Prostate gland (tissue), 2 donors: Measurements from ENCODE around the gene FOS. TPM values are rescaled to one million over a fixed set of nuclear protein-coding genes. Genes with fewer than 3 reads are reported as not detected.
"Not testable (repeated sequence)": the region's sequence is repeated elsewhere in the genome, so short reads cannot be mapped to it uniquely, and the experiment has no call there.

Experiments
- DNase-seq: peaks from one replicate; pipeline ENCODE4 v3.0.0-alpha.2; 2019; ENCODE audit warnings: low spot score
- H3K27ac ChIP-seq, 2 donors: fragments of 200-600 bp; sonication (generic); 2 replicates each; pipeline ENCODE4 v1.5.1; 2017 to 2019
- H3K27me3 ChIP-seq: fragments of 200-600 bp; sonication (generic); replicated peaks from 2 replicates; pipeline ENCODE4 v1.5.1; 2019; ENCODE audit not compliant: insufficient read depth
- H3K36me3 ChIP-seq, 2 donors: fragments of 200-600 bp; sonication (generic); 1 replicate in 1 of 2; 2 replicates in 1 of 2; pipeline versions ENCODE4 v1.5.1 to v1.8.1; 2017 to 2019
- H3K4me1 ChIP-seq: fragments of 200-600 bp; sonication (generic); replicated peaks from 2 replicates; pipeline ENCODE4 v1.5.1; 2019
- H3K4me3 ChIP-seq, 2 donors: fragments of 200-600 bp; sonication (generic); 2 replicates each; pipeline ENCODE4 v1.5.1; 2017 to 2019
- H3K9me3 ChIP-seq: fragments of 200-600 bp; sonication (generic); 2 replicates; pipeline ENCODE4 v1.5.1; 2017
- CTCF ChIP-seq, 4 experiments: fragments of 200-600 bp in 2 of 4; fragments of 450-650 bp in 2 of 4; sonication (generic) in 2 of 4; IDR thresholded peaks; 1 replicate in 3 of 4; 2 replicates in 1 of 4; pipeline ENCODE4 v1.5.1; 2016 to 2019; ENCODE audit warnings: antibody characterized with exemption in 4 of 4, mild to moderate bottlenecking in 2 of 4, moderate library complexity in 2 of 4
- POLR2A ChIP-seq: fragments of 450-650 bp; IDR thresholded peaks from one replicate; pipeline ENCODE4 v1.6.1; 2016; ENCODE audit warnings: antibody characterized with exemption, mild to moderate bottlenecking
- POLR2AphosphoS5 ChIP-seq: sonication (generic); formaldehyde crosslinking; IDR thresholded peaks from one replicate; pipeline ENCODE4 v1.6.1; 2017; ENCODE audit warnings: antibody characterized with exemption
- WGBS: methylation state at CpG from one replicate; pipeline ENCODE4 v1.1.5; 2018; 5-methylcytosine and 5-hydroxymethylcytosine counted together
- intact Hi-C: fragments of 100-400 bp; cut with DNase I; formaldehyde crosslinking; loops from one replicate; pipeline ENCODE4 v1.14.2; 2022
- total RNA-seq, 2 donors: library from RNA; depleted of rRNA; stranded (reverse); fragments of >200 nt; gene quantifications; one replicate each; pipeline ENCODE4 v1.1.0, GENCODE V29; 2016

The FOS gene
- total RNA-seq, 2 donors from 2014 or later: 73.9 to 127 TPM

- no peak for DNase-seq
- Histone ChIP-seq H3K27ac (no peak overlapping the region), H3K9me3 (no peaks in the 10 kb centered on the region), H3K27me3 (no peaks in the 10 kb centered on the region), H3K4me3 (no peak overlapping the region), H3K36me3 (no peaks in the 10 kb centered on the region), H3K4me1 (no peaks in the 10 kb centered on the region)
- intact Hi-C loops: no loop called here
- TF ChIP-seq POLR2AphosphoS5 (no peak), POLR2A (no peak)
- WGBS: 89% methylated on average over 1 of the region's 1 CpG
These were observed 46.4 kb upstream of the FOS start for GRCh38 chr14:75232191-75232590.

- no peak overlapping the region for H3K27ac ChIP-seq
- no peaks in the 10 kb centered on the region for H3K9me3 ChIP-seq
- no peak overlapping the region for H3K4me3 ChIP-seq
- no peaks in the 10 kb centered on the region for H3K27me3 ChIP-seq
- intact Hi-C loops: no loop called here
- no peaks in the 10 kb centered on the region for H3K4me1 ChIP-seq
- 93% methylated on average over 2 of the region's 2 CpGs for WGBS
- TF ChIP-seq POLR2AphosphoS5 (no peak), POLR2A (no peak), CTCF (IDR thresholded peaks at IDR 0.05) (no peak)
- no peaks in the 10 kb centered on the region for H3K36me3 ChIP-seq
- no peak for DNase-seq
These were observed 46.0 kb upstream of the FOS start for GRCh38 chr14:75232597-75232996.

- no peaks in the 10 kb centered on the region for H3K4me1 ChIP-seq
- TF ChIP-seq POLR2A (no peak), POLR2AphosphoS5 (no peak), CTCF (IDR thresholded peaks at IDR 0.05) (no peak)
- H3K27ac ChIP-seq: no peak overlapping the region
- no peaks in the 10 kb centered on the region for H3K36me3 ChIP-seq
- no peak overlapping the region for H3K4me3 ChIP-seq
- DNase-seq: no peak
- H3K27me3 ChIP-seq: no peaks in the 10 kb centered on the region
- intact Hi-C loops: no loop called here
- H3K9me3 ChIP-seq: no peaks in the 10 kb centered on the region
- WGBS: 76% methylated on average over 19 of the region's 19 CpGs
These were observed 44.2 kb upstream of the FOS start for GRCh38 chr14:75234173-75235115.

GRCh38 chr14:75235198-75235597 lies 43.4 kb upstream of the FOS start:
- 82% methylated on average over 7 of the region's 7 CpGs for WGBS
- H3K4me3 ChIP-seq, intact Hi-C loops, H3K9me3 ChIP-seq, H3K4me1 ChIP-seq, H3K27me3 ChIP-seq, H3K27ac ChIP-seq, H3K36me3 ChIP-seq, DNase-seq: not testable (repeated sequence)

- H3K4me1 ChIP-seq: no peaks in the 10 kb centered on the region
- 95% methylated on average over 6 of the region's 6 CpGs for WGBS
- no peak for DNase-seq
- peak overlapping the region in 1 of 2 donors; percentile 62 for H3K27ac ChIP-seq
- TF ChIP-seq POLR2A: no peak
- no peak for TF ChIP-seq CTCF (IDR thresholded peaks at IDR 0.05)
- TF ChIP-seq POLR2AphosphoS5: no peak
- intact Hi-C loops: no loop called here
- H3K9me3 ChIP-seq: no peaks in the 10 kb centered on the region
- no peak overlapping the region for H3K4me3 ChIP-seq
- no peaks in the 10 kb centered on the region for H3K27me3 ChIP-seq
- no peaks in the 10 kb centered on the region for H3K36me3 ChIP-seq
These were observed 42.2 kb upstream of the FOS start for GRCh38 chr14:75236467-75236866.

- intact Hi-C loops: no loop called here
- peak overlapping the region; percentile 50 to 62 for H3K27ac ChIP-seq
- DNase-seq: no peak
- H3K4me3 ChIP-seq: no peak overlapping the region
- H3K36me3 ChIP-seq: no peaks in the 10 kb centered on the region
- no peaks in the 10 kb centered on the region for H3K27me3 ChIP-seq
- WGBS: 39% methylated on average over 9 of the region's 9 CpGs
- no peaks in the 10 kb centered on the region for H3K4me1 ChIP-seq
- H3K9me3 ChIP-seq: no peaks in the 10 kb centered on the region
- TF ChIP-seq CTCF (IDR thresholded peaks at IDR 0.05) (no peak), POLR2A (no peak), POLR2AphosphoS5 (no peak)
These were observed 41.7 kb upstream of the FOS start for GRCh38 chr14:75236901-75237419.
